GM12873 (cell line): ENCODE results near the gene CPNE5.

Experiments used
- CTCF ChIP-seq: IDR thresholded peaks from 2 replicates; pipeline ENCODE4 v1.5.1; 2012; ENCODE audit warnings: low read depth, mild to moderate bottlenecking, moderate library complexity, low read length, control low read depth; ENCODE audit not compliant: insufficient read depth; ENCODE audit errors: missing control alignments

The CPNE5 gene

GRCh38 chr6:36743032-36743431, 96.2 kb downstream of the CPNE5 start:
- TF ChIP-seq CTCF, result no peak

- TF ChIP-seq CTCF, result no peak
These were observed 97.1 kb downstream of the CPNE5 start for GRCh38 chr6:36742146-36742545.

GRCh38 chr6:36740818-36741179, 98.4 kb downstream of the CPNE5 start:
- TF ChIP-seq CTCF, result no peak

- no peak for TF ChIP-seq CTCF
These were observed 99.1 kb downstream of the CPNE5 start for GRCh38 chr6:36739947-36740817.

GRCh38 chr6:36738108-36738507, 101.1 kb downstream of the CPNE5 start:
- no peak for TF ChIP-seq CTCF

- TF ChIP-seq CTCF, result no peak
These were observed 102.0 kb downstream of the CPNE5 start for GRCh38 chr6:36737043-36737785.
